ENCODE results near the gene SLA2. TPM values are rescaled to one million over a fixed set of nuclear protein-coding genes. Genes with fewer than 3 reads are reported as not detected.

The SLA2 gene
- polyA plus RNA-seq, 2 of the 4 experiments (the other 2 are of a cell fraction), result 0.06 TPM; not detected in 1

DNA sequence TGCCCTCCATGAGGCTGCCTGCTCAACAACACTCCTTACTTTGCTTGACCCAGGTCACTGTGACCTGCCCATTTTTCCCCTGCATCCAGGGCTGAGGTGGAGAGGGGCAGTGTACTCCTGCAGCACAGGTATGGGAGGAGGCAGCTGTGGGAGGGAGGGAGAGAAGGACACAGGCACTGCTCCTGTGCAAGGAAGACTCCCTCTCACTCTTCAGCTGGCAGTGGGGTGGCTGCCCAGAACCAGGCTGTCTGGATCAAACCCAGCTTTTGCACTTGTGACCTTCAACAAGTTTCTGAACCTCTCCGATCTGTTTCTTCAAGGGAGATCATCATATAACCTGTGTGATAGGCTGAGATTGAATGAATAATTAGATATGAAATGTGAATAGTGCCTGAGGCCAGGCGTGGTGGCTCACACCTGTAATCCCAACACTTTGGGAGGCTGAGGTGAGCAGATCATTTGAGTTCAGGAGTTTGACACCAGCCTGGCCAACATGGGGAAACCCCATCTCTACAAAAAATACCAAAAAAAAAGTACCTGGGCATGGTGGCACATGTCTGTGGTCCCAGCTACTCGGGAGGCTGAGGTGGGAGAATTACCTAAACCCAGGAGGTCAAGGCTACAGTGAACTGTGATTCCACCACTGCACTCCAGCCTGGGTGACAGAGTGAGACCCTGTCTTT, 58.5 kb downstream of the SLA2 start:
- WGBS (ENCODE audit: missing lambda C conversion rate), result 81% methylated on average over 3 of the region's 3 CpGs
- no peak overlapping the region for H3K4me2 ChIP-seq
- TF ChIP-seq, protein P1, sequence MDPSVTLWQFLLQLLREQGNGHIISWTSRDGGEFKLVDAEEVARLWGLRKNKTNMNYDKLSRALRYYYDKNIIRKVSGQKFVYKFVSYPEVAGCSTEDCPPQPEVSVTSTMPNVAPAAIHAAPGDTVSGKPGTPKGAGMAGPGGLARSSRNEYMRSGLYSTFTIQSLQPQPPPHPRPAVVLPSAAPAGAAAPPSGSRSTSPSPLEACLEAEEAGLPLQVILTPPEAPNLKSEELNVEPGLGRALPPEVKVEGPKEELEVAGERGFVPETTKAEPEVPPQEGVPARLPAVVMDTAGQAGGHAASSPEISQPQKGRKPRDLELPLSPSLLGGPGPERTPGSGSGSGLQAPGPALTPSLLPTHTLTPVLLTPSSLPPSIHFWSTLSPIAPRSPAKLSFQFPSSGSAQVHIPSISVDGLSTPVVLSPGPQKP (IDR thresholded peaks at IDR 0.05; ENCODE audit: low read depth, low read length), result no peak
- no peak for TF ChIP-seq RAD21 (conservative IDR thresholded peaks at IDR 0.05 in 1 of 2, IDR thresholded peaks at IDR 0.05 in 1 of 2)
- TF ChIP-seq TFCP2L1 (CRISPR knock-in tag; IDR thresholded peaks at IDR 0.05), result no peak
- TF ChIP-seq JUN (IDR thresholded peaks at IDR 0.05), result no peak
- TF ChIP-seq, protein P2, sequence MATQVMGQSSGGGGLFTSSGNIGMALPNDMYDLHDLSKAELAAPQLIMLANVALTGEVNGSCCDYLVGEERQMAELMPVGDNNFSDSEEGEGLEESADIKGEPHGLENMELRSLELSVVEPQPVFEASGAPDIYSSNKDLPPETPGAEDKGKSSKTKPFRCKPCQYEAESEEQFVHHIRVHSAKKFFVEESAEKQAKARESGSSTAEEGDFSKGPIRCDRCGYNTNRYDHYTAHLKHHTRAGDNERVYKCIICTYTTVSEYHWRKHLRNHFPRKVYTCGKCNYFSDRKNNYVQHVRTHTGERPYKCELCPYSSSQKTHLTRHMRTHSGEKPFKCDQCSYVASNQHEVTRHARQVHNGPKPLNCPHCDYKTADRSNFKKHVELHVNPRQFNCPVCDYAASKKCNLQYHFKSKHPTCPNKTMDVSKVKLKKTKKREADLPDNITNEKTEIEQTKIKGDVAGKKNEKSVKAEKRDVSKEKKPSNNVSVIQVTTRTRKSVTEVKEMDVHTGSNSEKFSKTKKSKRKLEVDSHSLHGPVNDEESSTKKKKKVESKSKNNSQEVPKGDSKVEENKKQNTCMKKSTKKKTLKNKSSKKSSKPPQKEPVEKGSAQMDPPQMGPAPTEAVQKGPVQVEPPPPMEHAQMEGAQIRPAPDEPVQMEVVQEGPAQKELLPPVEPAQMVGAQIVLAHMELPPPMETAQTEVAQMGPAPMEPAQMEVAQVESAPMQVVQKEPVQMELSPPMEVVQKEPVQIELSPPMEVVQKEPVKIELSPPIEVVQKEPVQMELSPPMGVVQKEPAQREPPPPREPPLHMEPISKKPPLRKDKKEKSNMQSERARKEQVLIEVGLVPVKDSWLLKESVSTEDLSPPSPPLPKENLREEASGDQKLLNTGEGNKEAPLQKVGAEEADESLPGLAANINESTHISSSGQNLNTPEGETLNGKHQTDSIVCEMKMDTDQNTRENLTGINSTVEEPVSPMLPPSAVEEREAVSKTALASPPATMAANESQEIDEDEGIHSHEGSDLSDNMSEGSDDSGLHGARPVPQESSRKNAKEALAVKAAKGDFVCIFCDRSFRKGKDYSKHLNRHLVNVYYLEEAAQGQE (IDR thresholded peaks at IDR 0.05), result no peak
- TF ChIP-seq JUNB (IDR thresholded peaks at IDR 0.05), result no peak
- TF ChIP-seq EHF (CRISPR knock-in tag; IDR thresholded peaks at IDR 0.05), result no peak
- TF ChIP-seq BHLHE40 (IDR thresholded peaks at IDR 0.05; ENCODE audit: low read depth, low read length), result no peak
- no peak for TF ChIP-seq CHD4 (IDR thresholded peaks at IDR 0.05; ENCODE audit: borderline replicate concordance)
- no peak for DNase-seq (ENCODE audit: low read depth in 1 of 2, low spot score in 1 of 2)
- H3K9me3 ChIP-seq, result no peaks in the 10 kb centered on the region
- ChIA-PET CTCF (interaction anchor here (0.7 to 9.0 kb wide), 5 partner anchors 10 to 148 kb away, joined by 3 to 54 read pairs (median 3); partner anchors contain the start of gene RAB5IF), POLR2A (no interaction called here)
- no peak for FAIRE-seq
- no peak for ATAC-seq
- no peak overlapping the region for H3K27ac ChIP-seq
- no peaks in the 10 kb centered on the region for H3K4me1 ChIP-seq
- no peak overlapping the region for H3K4me3 ChIP-seq

DNA sequence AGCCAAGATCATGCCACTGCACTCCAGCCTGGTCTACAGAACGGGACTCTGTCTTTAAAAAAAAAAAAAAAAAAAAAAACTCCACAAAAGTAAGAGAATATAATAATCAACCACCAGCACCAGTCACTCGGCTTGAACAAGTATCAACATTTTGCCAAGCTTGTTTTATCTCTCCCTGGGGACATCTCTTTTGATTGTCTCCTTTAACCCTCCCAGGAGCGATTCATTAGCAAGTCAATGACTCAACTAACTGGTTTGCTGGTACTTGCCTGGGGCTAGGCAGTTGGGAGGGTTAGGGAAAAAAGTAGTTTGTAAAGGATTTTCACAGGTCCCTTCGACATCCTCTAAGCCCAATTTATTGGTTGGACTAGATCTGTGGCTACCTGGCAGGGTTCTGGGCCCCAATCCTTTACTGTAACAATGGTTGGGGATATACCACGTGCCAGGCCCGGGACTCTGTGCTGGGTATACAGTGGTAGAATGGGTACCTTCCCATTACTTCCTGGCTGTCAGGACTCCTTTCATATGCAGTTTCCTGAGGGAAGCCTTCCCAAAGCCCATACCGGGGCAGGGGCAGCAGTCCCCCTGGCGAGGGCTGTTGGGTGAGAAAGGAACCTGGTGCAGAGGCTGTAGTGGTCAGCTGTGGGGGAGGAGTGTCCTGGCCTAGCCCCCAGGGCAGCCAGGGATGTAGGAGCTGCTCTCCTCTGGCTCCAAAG, 60.4 kb downstream of the SLA2 start:
- ATAC-seq (no peak), DNase-seq (ENCODE audit: low read depth in 1 of 2, low spot score in 1 of 2) (no peak), FAIRE-seq (no peak)
- H3K4me3 ChIP-seq, result no peak overlapping the region
- WGBS (ENCODE audit: missing lambda C conversion rate), result 64% methylated on average over 8 of the region's 8 CpGs
- no peaks in the 10 kb centered on the region for H3K9me3 ChIP-seq
- POLR2A ChIA-PET, result no interaction called here
- H3K4me2 ChIP-seq, result no peak overlapping the region
- H3K4me1 ChIP-seq, result no peaks in the 10 kb centered on the region
- H3K27ac ChIP-seq, result no peak overlapping the region
- CTCF ChIA-PET, result interaction anchor here (0.6 to 9.0 kb wide), 5 partner anchors 9 to 168 kb away, joined by 3 to 54 read pairs (median 3); partner anchors contain the start of gene RAB5IF
- TF ChIP-seq, protein P3, sequence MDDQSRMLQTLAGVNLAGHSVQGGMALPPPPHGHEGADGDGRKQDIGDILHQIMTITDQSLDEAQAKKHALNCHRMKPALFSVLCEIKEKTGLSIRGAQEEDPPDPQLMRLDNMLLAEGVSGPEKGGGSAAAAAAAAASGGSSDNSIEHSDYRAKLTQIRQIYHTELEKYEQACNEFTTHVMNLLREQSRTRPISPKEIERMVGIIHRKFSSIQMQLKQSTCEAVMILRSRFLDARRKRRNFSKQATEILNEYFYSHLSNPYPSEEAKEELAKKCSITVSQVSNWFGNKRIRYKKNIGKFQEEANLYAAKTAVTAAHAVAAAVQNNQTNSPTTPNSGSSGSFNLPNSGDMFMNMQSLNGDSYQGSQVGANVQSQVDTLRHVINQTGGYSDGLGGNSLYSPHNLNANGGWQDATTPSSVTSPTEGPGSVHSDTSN (IDR thresholded peaks at IDR 0.05), result no peak
- no peak for TF ChIP-seq MYC (IDR thresholded peaks at IDR 0.05; ENCODE audit: borderline replicate concordance, low read length)
- TF ChIP-seq EP300 (IDR thresholded peaks at IDR 0.05), result no peak
- no peak for TF ChIP-seq MAFK (IDR thresholded peaks at IDR 0.05; ENCODE audit: partially characterized antibody)
- TF ChIP-seq ESRRA (IDR thresholded peaks at IDR 0.05; ENCODE audit: borderline replicate concordance, low read length), result no peak
- TF ChIP-seq CBX8 (IDR thresholded peaks at IDR 0.05), result no peak
- TF ChIP-seq RARB (CRISPR knock-in tag; IDR thresholded peaks at IDR 0.05), result no peak
- TF ChIP-seq, protein P2 (IDR thresholded peaks at IDR 0.05), result no peak
- TF ChIP-seq JUN (IDR thresholded peaks at IDR 0.05), result no peak
- no peak for TF ChIP-seq KDM5A (IDR thresholded peaks at IDR 0.05)
- TF ChIP-seq HOXA7 (CRISPR knock-in tag; IDR thresholded peaks at IDR 0.05), result no peak
- TF ChIP-seq, protein P1 (IDR thresholded peaks at IDR 0.05; ENCODE audit: low read depth, low read length), result no peak
- TF ChIP-seq CHD2 (IDR thresholded peaks at IDR 0.05; ENCODE audit: low read length, partially characterized antibody), result no peak
- no peak for TF ChIP-seq TFCP2L1 (CRISPR knock-in tag; IDR thresholded peaks at IDR 0.05)
- no peak for TF ChIP-seq TP53 (CRISPR knock-in tag; IDR thresholded peaks at IDR 0.05)
- TF ChIP-seq SMC3 (IDR thresholded peaks at IDR 0.05), result no peak
- TF ChIP-seq, protein P4, sequence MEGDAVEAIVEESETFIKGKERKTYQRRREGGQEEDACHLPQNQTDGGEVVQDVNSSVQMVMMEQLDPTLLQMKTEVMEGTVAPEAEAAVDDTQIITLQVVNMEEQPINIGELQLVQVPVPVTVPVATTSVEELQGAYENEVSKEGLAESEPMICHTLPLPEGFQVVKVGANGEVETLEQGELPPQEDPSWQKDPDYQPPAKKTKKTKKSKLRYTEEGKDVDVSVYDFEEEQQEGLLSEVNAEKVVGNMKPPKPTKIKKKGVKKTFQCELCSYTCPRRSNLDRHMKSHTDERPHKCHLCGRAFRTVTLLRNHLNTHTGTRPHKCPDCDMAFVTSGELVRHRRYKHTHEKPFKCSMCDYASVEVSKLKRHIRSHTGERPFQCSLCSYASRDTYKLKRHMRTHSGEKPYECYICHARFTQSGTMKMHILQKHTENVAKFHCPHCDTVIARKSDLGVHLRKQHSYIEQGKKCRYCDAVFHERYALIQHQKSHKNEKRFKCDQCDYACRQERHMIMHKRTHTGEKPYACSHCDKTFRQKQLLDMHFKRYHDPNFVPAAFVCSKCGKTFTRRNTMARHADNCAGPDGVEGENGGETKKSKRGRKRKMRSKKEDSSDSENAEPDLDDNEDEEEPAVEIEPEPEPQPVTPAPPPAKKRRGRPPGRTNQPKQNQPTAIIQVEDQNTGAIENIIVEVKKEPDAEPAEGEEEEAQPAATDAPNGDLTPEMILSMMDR (IDR thresholded peaks at IDR 0.05), result no peak
